Suprapubic skin (tissue), 4 donors: ENCODE data around the gene NRXN3.

Experiments
- CTCF ChIP-seq, 2 donors: fragments of 200-600 bp in 1 of 2; fragments of 450-650 bp in 1 of 2; sonication (generic) in 1 of 2; IDR thresholded peaks; one replicate each; pipeline ENCODE4 v1.5.1; 2016 to 2019; ENCODE audit warnings: antibody characterized with exemption in 2 of 2, mild to moderate bottlenecking in 1 of 2, moderate library complexity in 1 of 2
- EP300 ChIP-seq: sonication (generic); formaldehyde crosslinking; IDR thresholded peaks from one replicate; pipeline ENCODE4 v1.6.1; 2017; ENCODE audit warnings: antibody characterized with exemption
- POLR2A ChIP-seq, 2 donors: fragments of 450-650 bp; IDR thresholded peaks; one replicate each; pipeline ENCODE4 v1.6.1; 2017; ENCODE audit warnings: antibody characterized with exemption in 2 of 2, mild to moderate bottlenecking in 2 of 2, moderate library complexity in 2 of 2
- POLR2AphosphoS5 ChIP-seq, 3 donors: sonication (generic); formaldehyde crosslinking; IDR thresholded peaks; one replicate each; pipeline ENCODE4 v1.6.1; 2017; ENCODE audit warnings: antibody characterized with exemption in 3 of 3

DNA sequence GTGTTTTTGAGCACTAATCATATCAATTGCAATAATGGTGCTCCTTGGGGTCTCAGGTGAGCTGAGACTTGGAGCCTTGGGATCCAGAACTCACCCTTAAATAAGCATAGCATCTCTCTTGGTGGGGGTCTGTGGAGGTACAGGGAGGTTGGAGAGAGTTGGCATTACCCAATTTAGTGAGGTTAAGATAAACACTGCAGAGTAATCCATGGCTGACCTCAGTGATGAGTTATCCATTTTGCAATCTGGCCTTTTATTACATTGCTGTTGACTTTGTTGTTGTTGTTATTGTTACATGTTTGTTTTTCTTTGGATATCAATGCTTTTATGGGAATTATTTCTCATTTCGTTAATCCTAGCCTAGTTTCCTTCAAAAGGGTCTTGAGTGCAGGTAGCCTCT is 373.3 kb downstream of the NRXN3 start:
- no peak for TF ChIP-seq POLR2AphosphoS5 (IDR thresholded peaks at IDR 0.05)
- TF ChIP-seq CTCF (IDR thresholded peaks at IDR 0.05): no peak
- TF ChIP-seq POLR2A (IDR thresholded peaks at IDR 0.05): no peak
- no peak for TF ChIP-seq EP300
